ENCODE measurements around the gene IQCE.
"Not testable (repeated sequence)": the region's sequence is repeated elsewhere in the genome, so short reads cannot be mapped to it uniquely, and the experiment has no call there.

IQCE gene

DNA sequence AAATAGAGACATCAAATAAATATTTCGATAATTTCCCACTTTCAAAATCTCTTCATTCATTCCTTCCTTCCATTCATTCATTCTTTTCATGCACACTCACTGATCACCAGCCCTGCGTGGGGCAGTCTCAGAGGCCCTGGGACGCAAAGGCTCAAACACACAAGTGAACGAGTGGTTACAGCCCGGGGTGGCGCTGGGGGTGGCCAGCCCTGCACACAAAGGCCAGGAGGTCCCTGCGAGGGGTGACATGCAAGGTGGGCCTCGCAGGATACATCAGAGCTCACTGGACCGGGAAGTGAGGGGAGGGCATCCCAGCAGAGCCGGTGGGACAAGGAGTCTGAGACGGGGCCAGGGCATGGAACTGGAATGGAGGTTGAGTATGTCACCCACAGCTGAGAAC is 43.1 kb downstream of the IQCE start:
- DNase-seq (ENCODE audit: low spot score): no peak

- no peak for DNase-seq (ENCODE audit: low spot score)
Observed at GRCh38 chr7:2602406-2603043, 43.7 kb downstream of the IQCE start.

GRCh38 chr7:2603044-2603965 is 44.5 kb downstream of the IQCE start:
- DNase-seq (ENCODE audit: low spot score): no peak

DNA sequence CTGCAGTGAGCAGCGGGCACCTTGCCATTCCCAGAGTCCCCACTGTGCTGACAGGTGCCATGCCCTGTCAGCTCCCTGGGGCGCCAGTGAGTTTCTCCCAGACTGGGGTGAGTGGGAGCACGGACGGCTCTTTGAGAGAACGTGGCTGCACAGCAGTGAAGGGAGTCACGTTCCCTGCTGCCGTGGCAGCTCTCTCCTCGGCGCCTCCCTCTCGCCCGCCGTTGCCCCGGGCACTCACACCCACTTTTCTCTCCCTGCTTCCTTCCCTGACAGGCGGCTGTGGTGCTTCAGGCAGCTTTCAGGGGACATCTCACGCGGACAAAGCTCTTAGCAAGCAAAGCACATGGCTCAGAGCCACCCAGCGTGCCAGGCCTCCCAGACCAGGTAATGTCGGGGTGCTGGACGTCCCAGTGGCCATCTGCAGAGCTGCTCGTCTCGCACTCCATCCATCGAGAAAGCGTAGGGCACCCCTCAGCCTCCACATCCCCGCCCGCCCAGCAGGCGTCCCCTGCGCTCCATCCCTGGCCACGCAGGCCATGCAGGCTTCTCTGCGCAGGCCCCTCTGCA is 45.9 kb downstream of the IQCE start:
- no peak for DNase-seq (ENCODE audit: low spot score)

GRCh38 chr7:2605608-2606538 is 47.1 kb downstream of the IQCE start:
- DNase-seq (ENCODE audit: low spot score): no peak

DNA sequence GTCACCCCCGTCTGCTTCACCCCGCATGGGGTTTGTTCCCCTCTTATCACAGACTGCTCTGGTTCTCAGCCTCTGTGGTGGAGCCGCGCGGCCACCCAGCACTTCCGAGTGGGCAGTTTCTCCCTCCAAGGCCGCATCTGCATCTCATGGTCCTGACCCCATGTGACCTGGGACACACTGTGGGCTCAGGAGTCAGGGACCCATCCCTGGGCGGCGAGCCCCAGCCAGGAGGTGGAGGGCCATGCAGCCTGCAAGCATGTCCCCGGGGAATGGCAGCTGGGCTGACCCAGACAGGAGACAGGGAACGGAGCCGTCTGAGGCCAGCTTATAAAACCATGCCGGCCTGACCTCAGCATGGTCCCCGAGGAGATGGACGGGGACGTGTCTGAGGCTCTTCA is 47.8 kb downstream of the IQCE start:
- no peak for DNase-seq (ENCODE audit: low spot score)

DNA sequence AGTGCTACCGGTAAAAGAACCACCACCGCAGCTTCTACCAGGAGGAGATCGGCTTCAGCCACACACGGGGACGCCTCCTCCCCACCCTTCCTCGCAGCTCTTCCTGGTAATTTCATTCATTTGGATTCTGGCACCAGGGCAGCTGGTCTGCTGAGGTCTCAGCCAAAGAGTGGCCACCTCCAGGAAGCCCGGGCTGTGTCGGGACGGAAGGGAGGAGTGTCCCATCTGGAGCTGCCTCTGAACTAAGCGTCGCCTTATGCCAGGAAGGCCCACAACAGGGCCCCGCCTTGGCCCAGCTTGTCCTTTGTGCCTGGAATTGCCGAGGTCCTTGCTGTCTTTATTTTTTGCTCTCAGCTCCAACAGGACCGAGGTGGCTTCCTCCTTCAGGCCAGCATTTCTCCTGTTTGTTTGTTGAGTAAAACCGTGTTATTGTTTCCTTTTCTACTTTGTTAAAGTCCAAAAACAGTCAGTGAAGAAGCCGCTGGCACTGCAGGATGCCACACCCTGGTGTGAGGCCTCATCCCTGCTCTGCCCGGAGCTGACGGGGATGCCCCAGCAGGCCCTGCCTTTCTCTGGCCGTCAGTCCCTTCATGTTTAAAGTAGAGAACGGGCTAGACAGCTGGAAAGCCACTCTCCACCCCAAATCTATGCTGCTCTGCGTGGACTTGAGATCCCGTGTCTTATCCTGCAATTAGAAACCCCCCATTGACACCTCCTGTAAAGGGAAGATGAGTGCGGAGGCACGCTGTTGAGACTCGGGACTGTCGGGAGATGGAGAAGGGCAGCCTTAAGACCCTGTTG is 48.5 kb downstream of the IQCE start:
- no peak for DNase-seq (ENCODE audit: low spot score)

DNA sequence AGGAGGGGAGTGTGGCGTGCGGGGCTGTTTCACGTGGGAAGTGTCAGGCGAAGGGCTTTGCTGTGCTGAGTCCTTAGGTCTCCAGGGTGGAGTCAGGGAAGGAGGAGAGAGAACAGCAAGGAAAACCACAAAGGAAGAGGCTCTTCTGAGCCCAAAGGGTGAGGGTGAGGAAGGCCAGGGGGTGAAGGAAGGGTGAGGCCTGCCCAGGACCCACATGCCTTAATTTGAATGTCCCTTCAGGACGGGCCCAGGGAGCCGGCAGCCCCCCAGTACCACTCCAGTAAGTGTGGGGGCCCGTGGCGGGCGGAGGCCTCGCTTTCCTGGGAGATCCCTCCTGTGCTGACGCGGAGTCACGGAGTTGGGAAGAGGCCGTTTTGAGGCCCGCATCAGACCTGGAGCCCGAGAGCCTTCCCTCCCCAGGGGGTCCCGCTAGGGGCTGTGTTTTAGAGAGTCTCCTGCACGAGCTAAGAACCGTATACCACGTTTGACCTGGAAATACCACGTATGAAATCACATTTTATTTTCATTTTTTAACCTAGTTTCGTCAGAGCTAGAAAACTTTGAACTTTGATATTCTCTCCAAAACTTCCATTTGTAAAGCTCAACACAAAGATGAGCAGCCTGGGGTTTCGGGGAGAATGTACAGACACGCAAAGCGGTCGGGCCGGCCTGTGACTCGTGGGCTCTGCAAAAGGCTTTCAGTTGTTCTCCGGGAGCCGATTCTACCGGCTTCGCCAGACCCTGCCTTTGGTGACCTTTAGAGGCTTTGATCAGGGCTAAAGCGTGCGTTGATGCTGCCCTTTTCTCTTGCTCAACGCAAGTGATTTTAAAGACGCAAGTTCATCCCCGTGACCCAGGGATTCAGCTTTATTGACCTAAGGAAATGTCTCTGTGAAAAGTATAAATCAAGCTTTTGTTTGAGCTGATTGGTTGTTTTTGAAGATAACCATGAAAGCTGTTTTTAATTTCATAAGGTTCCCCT is 49.4 kb downstream of the IQCE start:
- no peak for DNase-seq (ENCODE audit: low spot score)

DNA sequence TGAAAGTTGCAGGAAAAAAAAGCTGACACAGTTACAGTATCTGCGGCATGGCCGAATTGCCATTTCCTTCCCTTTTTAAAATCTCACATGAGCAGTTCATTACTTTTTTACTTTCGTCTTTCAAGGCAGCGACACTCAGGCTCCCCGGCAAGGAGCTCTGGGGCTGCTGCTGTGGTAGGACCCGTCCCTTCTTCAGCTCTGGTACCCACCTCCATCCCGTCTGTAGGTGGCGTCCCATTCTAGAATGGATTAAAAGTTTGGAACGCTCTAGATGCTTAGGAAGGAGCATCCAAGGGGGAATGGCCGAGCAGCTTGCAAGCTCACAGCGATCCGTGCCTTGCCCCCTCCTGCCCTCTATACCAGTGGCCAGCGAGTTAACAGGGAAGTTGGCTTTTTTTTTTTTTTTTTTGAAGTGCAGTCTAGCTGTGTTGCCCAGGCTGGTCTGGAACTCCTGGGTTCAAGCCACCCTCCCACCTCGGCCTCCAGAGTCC is 50.2 kb downstream of the IQCE start:
- no peak for DNase-seq (ENCODE audit: low spot score)

- not testable (repeated sequence) for DNase-seq (ENCODE audit: low spot score)
Observed at GRCh38 chr7:2609646-2610045, 50.9 kb downstream of the IQCE start.

DNA sequence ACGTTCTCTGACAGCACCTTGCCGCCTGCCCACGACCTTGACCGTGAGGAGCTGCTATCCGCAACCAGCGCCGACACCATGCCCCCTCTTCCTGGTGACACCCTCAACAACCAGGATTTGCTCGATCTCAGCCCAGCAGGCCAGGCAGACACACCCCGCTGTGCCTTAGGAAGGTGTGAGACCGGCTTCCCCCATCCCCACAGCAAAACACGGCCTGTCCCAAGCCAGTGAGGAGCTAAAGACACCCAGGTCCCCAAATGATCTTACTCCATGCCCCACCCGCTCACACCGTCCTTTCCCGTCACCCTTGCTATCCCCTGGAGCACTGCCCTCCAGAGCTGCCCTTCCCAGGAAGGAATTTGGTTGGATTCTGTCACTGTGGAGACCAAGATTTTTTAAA is 51.7 kb downstream of the IQCE start:
- no peak for DNase-seq (ENCODE audit: low spot score)

GRCh38 chr7:2610898-2611297 is 52.1 kb downstream of the IQCE start:
- no peak for DNase-seq (ENCODE audit: low spot score)

- DNase-seq (ENCODE audit: low spot score): no peak
Observed at GRCh38 chr7:2611401-2611800, 52.6 kb downstream of the IQCE start.

DNA sequence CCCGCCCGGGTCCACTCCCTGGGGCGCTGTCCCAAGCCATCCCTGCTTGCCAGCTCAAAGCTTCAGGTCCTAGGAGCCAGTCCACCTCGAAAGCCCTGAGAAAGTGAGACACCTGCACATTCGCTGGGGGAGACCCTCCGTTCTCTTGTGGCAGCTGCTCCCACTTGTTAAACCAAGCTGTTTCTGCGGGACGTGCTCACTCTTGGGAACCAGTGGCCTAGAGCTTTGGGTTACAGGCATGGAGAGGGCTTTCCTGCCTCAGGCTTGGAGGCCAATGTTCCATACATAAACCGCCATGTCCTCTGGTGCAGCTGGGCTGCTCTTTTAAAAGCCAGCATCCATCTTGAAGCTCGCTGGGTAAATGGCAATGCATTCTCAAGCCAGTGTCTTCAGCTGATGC is 53.1 kb downstream of the IQCE start:
- no peak for DNase-seq (ENCODE audit: low spot score)

- DNase-seq (ENCODE audit: low spot score): no peak
Observed at GRCh38 chr7:2612445-2613097, 53.8 kb downstream of the IQCE start.

DNA sequence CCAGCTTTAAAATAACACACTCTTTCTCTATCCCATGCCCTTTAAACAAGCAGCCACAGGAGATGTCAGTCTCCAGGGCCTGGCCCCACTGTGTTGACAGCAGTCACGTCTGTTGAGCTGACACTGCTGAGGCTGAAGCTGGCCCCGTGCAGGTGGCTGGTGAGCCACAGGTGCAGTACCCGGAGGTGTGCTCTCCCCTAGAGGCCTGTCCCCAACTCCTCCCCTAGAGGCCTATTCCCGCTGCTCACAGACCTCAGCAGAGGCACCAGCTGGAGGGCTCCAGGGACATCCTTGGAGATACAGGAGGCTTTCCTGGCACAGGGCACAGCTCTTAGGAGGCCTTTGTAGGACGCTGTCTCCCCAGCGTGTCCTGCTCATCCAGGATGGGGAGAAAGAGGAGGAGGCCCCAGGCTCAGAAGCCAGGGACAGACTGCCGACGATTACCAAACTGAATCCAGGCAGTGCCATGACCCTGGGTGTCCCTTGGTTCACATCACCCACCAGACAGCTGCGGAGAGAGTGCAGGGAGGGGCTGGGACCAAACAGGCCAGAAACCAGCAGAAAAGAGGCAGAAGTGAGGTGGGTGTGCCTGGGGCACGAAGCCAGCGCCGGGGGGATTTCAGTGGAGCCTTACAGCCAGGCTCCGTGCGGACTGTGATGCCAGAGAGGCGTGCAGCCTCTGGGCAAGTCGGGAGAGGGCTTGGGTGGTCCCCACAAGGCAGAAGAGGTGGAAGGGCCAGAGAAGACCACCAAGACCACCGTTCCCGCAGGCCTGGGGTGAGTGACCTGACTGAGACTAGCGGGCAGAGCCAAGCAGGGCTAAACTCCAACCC is 54.5 kb downstream of the IQCE start:
- no peak for DNase-seq (ENCODE audit: low spot score)

- DNase-seq (ENCODE audit: low spot score): no peak
Observed at GRCh38 chr7:2613931-2614600, 55.3 kb downstream of the IQCE start.
